ENCODE measurements around the gene SH3BP5.

DNA sequence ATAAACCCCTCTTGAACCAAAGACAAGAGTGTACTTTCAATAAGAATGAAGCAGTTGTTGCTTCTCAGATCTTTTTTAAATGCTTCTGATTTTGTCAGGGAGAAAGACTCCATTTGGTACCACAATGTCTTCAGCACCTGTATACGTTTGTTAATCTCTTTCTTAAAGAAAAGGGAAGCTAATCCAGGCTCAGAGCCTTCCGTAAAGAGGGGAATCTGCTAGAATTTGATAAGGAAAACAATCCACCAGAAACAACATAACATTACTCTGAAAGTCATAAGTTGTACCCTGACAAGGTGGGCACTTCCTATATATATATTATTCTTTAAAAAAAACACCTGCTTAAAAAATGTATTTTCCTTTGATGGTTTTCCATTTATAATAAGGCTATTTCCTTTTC lies 19.8 kb downstream of the SH3BP5 start:
- TF ChIP-seq, protein P1, sequence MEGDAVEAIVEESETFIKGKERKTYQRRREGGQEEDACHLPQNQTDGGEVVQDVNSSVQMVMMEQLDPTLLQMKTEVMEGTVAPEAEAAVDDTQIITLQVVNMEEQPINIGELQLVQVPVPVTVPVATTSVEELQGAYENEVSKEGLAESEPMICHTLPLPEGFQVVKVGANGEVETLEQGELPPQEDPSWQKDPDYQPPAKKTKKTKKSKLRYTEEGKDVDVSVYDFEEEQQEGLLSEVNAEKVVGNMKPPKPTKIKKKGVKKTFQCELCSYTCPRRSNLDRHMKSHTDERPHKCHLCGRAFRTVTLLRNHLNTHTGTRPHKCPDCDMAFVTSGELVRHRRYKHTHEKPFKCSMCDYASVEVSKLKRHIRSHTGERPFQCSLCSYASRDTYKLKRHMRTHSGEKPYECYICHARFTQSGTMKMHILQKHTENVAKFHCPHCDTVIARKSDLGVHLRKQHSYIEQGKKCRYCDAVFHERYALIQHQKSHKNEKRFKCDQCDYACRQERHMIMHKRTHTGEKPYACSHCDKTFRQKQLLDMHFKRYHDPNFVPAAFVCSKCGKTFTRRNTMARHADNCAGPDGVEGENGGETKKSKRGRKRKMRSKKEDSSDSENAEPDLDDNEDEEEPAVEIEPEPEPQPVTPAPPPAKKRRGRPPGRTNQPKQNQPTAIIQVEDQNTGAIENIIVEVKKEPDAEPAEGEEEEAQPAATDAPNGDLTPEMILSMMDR (IDR thresholded peaks at IDR 0.05): no peak
- TF ChIP-seq POLR2A (IDR thresholded peaks at IDR 0.05): no peak

Data from adrenal gland (tissue), 5 donors.